Measurements from ENCODE around the gene FAM20A. TPM values are rescaled to one million over a fixed set of nuclear protein-coding genes. Genes with fewer than 3 reads are reported as not detected.
A peak's percentile ranks its signal among the peaks of the same experiment; 100 is the strongest.

Gene FAM20A
- total and polyA plus RNA-seq, 4 donors = 14.9 to 72.0 (median 58.6) TPM

GRCh38 chr17:68585643-68586042, 15.5 kb downstream of the FAM20A start:
- H3K4me1 ChIP-seq (ENCODE audit: control insufficient read depth in 4 of 4, insufficient read depth in 4 of 4, low read length in 3 of 4) = peaks cover 11 to 76% (median 60%) of the 10 kb centered on the region in 4 donors
- no peak overlapping the region for H3K4me3 ChIP-seq (ENCODE audit: low read depth in 1 of 3, low read length in 3 of 3)
- DNase-seq (ENCODE audit: low spot score) = no peak
- H3K9me3 ChIP-seq (ENCODE audit: control insufficient read depth in 4 of 4, low read length in 3 of 4) = no peaks in the 10 kb centered on the region
- H3K36me3 ChIP-seq (ENCODE audit: control insufficient read depth in 4 of 4, insufficient read depth in 3 of 4, low read depth in 1 of 4, low read length in 3 of 4) = peaks cover 0 to 6% (median 3%) of the 10 kb centered on the region in 4 donors
- 68% methylated on average over 4 of the region's 4 CpGs for WGBS
- TF ChIP-seq SP1 (IDR thresholded peaks at IDR 0.05) (no peak), NR2F2 (IDR thresholded peaks at IDR 0.05) (no peak), FOXA2 (IDR thresholded peaks at IDR 0.05) (no peak), JUND (IDR thresholded peaks at IDR 0.05) (no peak), YY1 (IDR thresholded peaks at IDR 0.05) (no peak), HNF4G (IDR thresholded peaks at IDR 0.05) (no peak), ATF3 (IDR thresholded peaks at IDR 0.05) (no peak), RAD21 (IDR thresholded peaks at IDR 0.05) (no peak), FOXA1 (IDR thresholded peaks at IDR 0.05) (no peak), MAX (IDR thresholded peaks at IDR 0.05) (no peak)
- TF ChIP-seq, protein P1, sequence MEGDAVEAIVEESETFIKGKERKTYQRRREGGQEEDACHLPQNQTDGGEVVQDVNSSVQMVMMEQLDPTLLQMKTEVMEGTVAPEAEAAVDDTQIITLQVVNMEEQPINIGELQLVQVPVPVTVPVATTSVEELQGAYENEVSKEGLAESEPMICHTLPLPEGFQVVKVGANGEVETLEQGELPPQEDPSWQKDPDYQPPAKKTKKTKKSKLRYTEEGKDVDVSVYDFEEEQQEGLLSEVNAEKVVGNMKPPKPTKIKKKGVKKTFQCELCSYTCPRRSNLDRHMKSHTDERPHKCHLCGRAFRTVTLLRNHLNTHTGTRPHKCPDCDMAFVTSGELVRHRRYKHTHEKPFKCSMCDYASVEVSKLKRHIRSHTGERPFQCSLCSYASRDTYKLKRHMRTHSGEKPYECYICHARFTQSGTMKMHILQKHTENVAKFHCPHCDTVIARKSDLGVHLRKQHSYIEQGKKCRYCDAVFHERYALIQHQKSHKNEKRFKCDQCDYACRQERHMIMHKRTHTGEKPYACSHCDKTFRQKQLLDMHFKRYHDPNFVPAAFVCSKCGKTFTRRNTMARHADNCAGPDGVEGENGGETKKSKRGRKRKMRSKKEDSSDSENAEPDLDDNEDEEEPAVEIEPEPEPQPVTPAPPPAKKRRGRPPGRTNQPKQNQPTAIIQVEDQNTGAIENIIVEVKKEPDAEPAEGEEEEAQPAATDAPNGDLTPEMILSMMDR (IDR thresholded peaks at IDR 0.05; ENCODE audit: low read depth, low read length, missing input control) = no peak
- TF ChIP-seq, protein P2, sequence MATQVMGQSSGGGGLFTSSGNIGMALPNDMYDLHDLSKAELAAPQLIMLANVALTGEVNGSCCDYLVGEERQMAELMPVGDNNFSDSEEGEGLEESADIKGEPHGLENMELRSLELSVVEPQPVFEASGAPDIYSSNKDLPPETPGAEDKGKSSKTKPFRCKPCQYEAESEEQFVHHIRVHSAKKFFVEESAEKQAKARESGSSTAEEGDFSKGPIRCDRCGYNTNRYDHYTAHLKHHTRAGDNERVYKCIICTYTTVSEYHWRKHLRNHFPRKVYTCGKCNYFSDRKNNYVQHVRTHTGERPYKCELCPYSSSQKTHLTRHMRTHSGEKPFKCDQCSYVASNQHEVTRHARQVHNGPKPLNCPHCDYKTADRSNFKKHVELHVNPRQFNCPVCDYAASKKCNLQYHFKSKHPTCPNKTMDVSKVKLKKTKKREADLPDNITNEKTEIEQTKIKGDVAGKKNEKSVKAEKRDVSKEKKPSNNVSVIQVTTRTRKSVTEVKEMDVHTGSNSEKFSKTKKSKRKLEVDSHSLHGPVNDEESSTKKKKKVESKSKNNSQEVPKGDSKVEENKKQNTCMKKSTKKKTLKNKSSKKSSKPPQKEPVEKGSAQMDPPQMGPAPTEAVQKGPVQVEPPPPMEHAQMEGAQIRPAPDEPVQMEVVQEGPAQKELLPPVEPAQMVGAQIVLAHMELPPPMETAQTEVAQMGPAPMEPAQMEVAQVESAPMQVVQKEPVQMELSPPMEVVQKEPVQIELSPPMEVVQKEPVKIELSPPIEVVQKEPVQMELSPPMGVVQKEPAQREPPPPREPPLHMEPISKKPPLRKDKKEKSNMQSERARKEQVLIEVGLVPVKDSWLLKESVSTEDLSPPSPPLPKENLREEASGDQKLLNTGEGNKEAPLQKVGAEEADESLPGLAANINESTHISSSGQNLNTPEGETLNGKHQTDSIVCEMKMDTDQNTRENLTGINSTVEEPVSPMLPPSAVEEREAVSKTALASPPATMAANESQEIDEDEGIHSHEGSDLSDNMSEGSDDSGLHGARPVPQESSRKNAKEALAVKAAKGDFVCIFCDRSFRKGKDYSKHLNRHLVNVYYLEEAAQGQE (IDR thresholded peaks at IDR 0.05) = no peak
- H3K27me3 ChIP-seq (ENCODE audit: control insufficient read depth in 4 of 4, insufficient read depth in 4 of 4, low read length in 3 of 4) = no peaks in the 10 kb centered on the region
- H3K9ac ChIP-seq (ENCODE audit: low read depth in 1 of 2, low read length in 2 of 2) = no peak overlapping the region
- H3K27ac ChIP-seq (ENCODE audit: low read depth in 1 of 2, low read length in 2 of 2) = peak overlapping the region; percentile 59 to 64

GRCh38 chr17:68584581-68585303, 16.4 kb downstream of the FAM20A start:
- no peak for DNase-seq (ENCODE audit: low spot score)
- Histone ChIP-seq H3K9ac (ENCODE audit: low read depth in 1 of 2, low read length in 2 of 2) (no peak overlapping the region), H3K4me1 (ENCODE audit: control insufficient read depth in 4 of 4, insufficient read depth in 4 of 4, low read length in 3 of 4) (peaks cover 11 to 85% (median 64%) of the 10 kb centered on the region in 4 donors), H3K27ac (ENCODE audit: low read depth in 1 of 2, low read length in 2 of 2) (peak overlapping the region; percentile 34 to 64), H3K27me3 (ENCODE audit: control insufficient read depth in 4 of 4, insufficient read depth in 4 of 4, low read length in 3 of 4) (no peaks in the 10 kb centered on the region), H3K9me3 (ENCODE audit: control insufficient read depth in 4 of 4, low read length in 3 of 4) (no peaks in the 10 kb centered on the region), H3K4me3 (ENCODE audit: low read depth in 1 of 3, low read length in 3 of 3) (no peak overlapping the region), H3K36me3 (ENCODE audit: control insufficient read depth in 4 of 4, insufficient read depth in 3 of 4, low read depth in 1 of 4, low read length in 3 of 4) (peaks cover 0 to 6% (median 3%) of the 10 kb centered on the region in 4 donors)
- 31% methylated on average over 5 of the region's 5 CpGs for WGBS
- TF ChIP-seq JUND (IDR thresholded peaks at IDR 0.05) (peak in 1 of 2 donors; percentile 18), EGR1 (IDR thresholded peaks at IDR 0.05; ENCODE audit: low read depth in 2 of 2) (peak; percentile 11 to 19), MAX (IDR thresholded peaks at IDR 0.05) (peak; percentile 45), HNF4G (IDR thresholded peaks at IDR 0.05) (peak; percentile 59), ZBTB33 (IDR thresholded peaks at IDR 0.05) (peak; percentile 45), ATF3 (IDR thresholded peaks at IDR 0.05) (no peak), FOXA2 (IDR thresholded peaks at IDR 0.05) (no peak), FOXA1 (IDR thresholded peaks at IDR 0.05) (no peak), NR2F2 (IDR thresholded peaks at IDR 0.05) (peak; percentile 74), TAF1 (conservative IDR thresholded peaks at IDR 0.05) (no peak), HNF4A (conservative IDR thresholded peaks at IDR 0.05) (peak; percentile 71 to 84)
- TF ChIP-seq, protein P1 (IDR thresholded peaks at IDR 0.05; ENCODE audit: low read depth, low read length, missing input control) = no peak
